MCF 10A (cell line): ENCODE measurements around the gene RBBP5. TPM values are rescaled to one million over a fixed set of nuclear protein-coding genes. Genes with fewer than 3 reads are reported as not detected.
A peak's percentile ranks its signal among the peaks of the same experiment; 100 is the strongest.

Source experiments
- BruUV-seq: library from RNA; stranded (reverse); fragments of 400-500 nt; replicated peaks from 2 replicates; lab custom pipeline; 2021; lab: Mats Ljungman, UMichigan
- CTCF ChIA-PET: fragments of 300-600 bp; sonication (Branson Sonifier 250); formaldehyde crosslinking; extraction: SDS; loops from one replicate; lab custom pipeline; 2021; ENCODE audit warnings: antibody characterized with exemption, inconsistent platforms; lab: Yijun Ruan, JAX
- POLR2A ChIA-PET: fragments of 300-600, 350-650 bp; sonication (Branson Sonifier 250); formaldehyde crosslinking; extraction: SDS; loops from one replicate; lab custom pipeline; 2020; ENCODE audit warnings: antibody characterized with exemption, inconsistent platforms; lab: Yijun Ruan, JAX
- DNase-seq: peaks from one replicate; pipeline ENCODE4 v3.0.0-alpha.2; 2018; ENCODE audit not compliant: unreplicated experiment
- H3K27ac Mint-ChIP-seq: one replicate; pipeline ENCODE4 v1.8.0; 2022; ENCODE audit warnings: mild to moderate bottlenecking, low read depth, mixed read lengths; ENCODE audit not compliant: unreplicated experiment
- H3K27me3 Mint-ChIP-seq: one replicate; pipeline ENCODE4 v1.8.0; 2022; ENCODE audit warnings: mixed read lengths; ENCODE audit not compliant: insufficient read depth, unreplicated experiment
- H3K36me3 Mint-ChIP-seq: one replicate; pipeline ENCODE4 v1.8.0; 2022; ENCODE audit warnings: mild to moderate bottlenecking, moderate library complexity, mixed read lengths; ENCODE audit not compliant: insufficient read depth, unreplicated experiment
- H3K4me1 Mint-ChIP-seq: one replicate; pipeline ENCODE4 v1.8.0; 2022; ENCODE audit warnings: mixed read lengths; ENCODE audit not compliant: insufficient read depth, unreplicated experiment
- H3K4me3 Mint-ChIP-seq: one replicate; pipeline ENCODE4 v1.8.0; 2022; ENCODE audit warnings: mild to moderate bottlenecking, moderate library complexity, mixed read lengths; ENCODE audit not compliant: unreplicated experiment
- H3K9me3 Mint-ChIP-seq: one replicate; pipeline ENCODE4 v1.8.0; 2022; ENCODE audit warnings: mixed read lengths; ENCODE audit not compliant: unreplicated experiment
- intact Hi-C: fragments of 100-400 bp; cut with micrococcal nuclease; formaldehyde crosslinking; loops from 2 replicates; pipeline ENCODE4 v1.14.1; 2022
- total RNA-seq: library from RNA; stranded (reverse); gene quantifications from 2 replicates; pipeline ENCODE4 v1.2.3, GENCODE V29; 2022
- TF ChIP-seq, protein P1 (sequence below): fragments of 200-600 bp; IDR thresholded peaks from one replicate; pipeline ENCODE4 v1.8.0; 2022; ENCODE audit warnings: antibody characterized with exemption, mild to moderate bottlenecking; ENCODE audit not compliant: unreplicated experiment

The RBBP5 gene
- total RNA-seq, 1 experiment from 2014 or later: 24.8 TPM

DNA sequence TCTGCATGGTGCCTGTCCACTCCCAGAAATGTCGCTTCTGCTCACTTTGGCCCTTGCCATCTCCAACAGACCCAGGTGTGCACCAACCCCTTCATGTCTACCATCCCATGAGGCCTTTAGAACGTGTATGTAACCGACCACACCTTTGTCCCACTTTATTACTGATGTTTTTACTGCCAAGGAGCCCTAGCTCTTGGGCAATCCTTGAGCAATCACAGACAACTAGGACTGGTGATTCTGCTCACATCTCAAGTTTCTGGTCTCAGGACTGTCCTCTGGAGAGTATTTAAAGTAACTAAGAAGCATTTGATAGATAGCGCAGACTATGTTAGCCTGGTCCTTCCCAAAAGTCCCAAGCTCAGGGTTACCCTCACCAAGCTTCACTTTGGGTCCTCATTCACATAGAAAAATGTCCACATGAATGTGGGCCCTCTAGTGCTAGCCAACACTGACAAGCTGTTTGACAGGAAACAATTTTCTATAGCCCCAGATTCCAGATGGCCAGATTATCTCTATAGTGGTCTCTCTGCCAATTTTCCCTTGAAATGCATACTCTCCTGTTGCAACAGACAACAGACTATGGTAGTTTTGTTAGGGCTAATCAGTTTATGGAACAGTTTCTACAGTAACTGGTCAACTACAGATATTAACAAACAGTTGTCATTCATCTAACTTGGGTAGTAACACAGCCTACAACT lies 30.6 kb downstream of the RBBP5 start:
- Mint-ChIP-seq H3K9me3 (no peaks in the 10 kb centered on the region), H3K4me1 (peaks cover 15% of the 10 kb centered on the region), H3K27me3 (no peaks in the 10 kb centered on the region), H3K4me3 (no peak overlapping the region), H3K36me3 (peaks cover 97% of the 10 kb centered on the region), H3K27ac (peak overlapping the region; percentile 40)
- intact Hi-C loops: no loop called here
- DNase-seq: peak; percentile 75
- POLR2A ChIA-PET: interaction anchor here (0.7 to 8.0 kb wide), 8 partner anchors 8 to 1694 kb away, joined by 3 to 52 read pairs (median 4); partner anchors contain the start of gene RBBP5
- no TSS peak for BruUV-seq
- TF ChIP-seq, protein P1, sequence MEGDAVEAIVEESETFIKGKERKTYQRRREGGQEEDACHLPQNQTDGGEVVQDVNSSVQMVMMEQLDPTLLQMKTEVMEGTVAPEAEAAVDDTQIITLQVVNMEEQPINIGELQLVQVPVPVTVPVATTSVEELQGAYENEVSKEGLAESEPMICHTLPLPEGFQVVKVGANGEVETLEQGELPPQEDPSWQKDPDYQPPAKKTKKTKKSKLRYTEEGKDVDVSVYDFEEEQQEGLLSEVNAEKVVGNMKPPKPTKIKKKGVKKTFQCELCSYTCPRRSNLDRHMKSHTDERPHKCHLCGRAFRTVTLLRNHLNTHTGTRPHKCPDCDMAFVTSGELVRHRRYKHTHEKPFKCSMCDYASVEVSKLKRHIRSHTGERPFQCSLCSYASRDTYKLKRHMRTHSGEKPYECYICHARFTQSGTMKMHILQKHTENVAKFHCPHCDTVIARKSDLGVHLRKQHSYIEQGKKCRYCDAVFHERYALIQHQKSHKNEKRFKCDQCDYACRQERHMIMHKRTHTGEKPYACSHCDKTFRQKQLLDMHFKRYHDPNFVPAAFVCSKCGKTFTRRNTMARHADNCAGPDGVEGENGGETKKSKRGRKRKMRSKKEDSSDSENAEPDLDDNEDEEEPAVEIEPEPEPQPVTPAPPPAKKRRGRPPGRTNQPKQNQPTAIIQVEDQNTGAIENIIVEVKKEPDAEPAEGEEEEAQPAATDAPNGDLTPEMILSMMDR: no peak
- CTCF ChIA-PET: interaction anchor here (0.8 to 2.1 kb wide), 7 partner anchors 17 to 284 kb away, joined by 3 to 15 read pairs (median 4); no protein-coding TSS in a partner anchor

DNA sequence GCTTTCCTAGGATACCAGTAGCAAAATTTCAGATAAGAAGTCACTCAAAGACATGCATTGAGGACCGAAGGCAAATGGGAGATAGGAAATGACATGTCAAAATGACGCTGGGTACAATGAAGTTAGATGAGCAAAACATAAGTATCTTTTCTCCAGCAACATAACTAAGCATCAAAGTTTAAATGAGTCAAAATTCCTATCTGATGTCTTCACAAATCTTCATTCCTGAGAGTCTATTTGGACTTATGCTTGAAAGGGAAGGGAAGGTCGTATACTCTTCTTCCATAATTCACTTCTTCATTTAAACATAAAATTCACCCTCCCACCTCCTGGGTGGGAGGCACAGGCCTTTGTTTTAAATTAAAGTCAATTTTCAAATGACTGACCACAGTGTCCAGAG lies 33.4 kb downstream of the RBBP5 start:
- intact Hi-C loops: no loop called here
- Mint-ChIP-seq H3K36me3 (peaks cover 99% of the 10 kb centered on the region), H3K27ac (no peak overlapping the region), H3K4me3 (no peak overlapping the region), H3K27me3 (no peaks in the 10 kb centered on the region), H3K9me3 (no peaks in the 10 kb centered on the region), H3K4me1 (peaks cover 15% of the 10 kb centered on the region)
- ChIA-PET CTCF (interaction anchor here (0.6 to 9.5 kb wide), 8 partner anchors 26 to 413 kb away, joined by 3 to 79 read pairs (median 6); partner anchors contain the start of gene RBBP5), POLR2A (interaction anchor here (0.7 to 8.0 kb wide), 6 partner anchors 8 to 557 kb away, joined by 3 to 52 read pairs (median 8); partner anchors contain the start of gene RBBP5)
- DNase-seq: no peak
- no TSS peak for BruUV-seq
- TF ChIP-seq, protein P1: no peak

DNA sequence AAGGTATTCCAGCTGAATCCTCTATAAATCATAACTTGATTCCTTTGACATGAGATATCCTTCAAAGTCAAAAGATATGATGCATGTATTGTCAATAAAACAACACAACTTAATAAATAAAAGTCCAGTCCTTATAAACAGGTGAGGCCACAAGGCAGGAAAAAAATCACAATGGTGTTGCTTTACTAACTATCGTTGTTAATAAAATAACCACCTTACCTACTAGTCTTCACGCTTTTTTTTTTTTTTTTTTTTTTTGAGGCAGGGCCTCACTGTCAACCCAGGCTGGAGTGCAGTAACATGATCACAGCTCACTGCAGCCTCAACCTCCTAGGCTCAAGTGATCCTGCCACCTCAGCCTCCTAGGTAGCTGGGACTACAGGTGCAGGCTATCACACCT lies 37.4 kb downstream of the RBBP5 start, which contains the start of gene TMEM81:
Gene TMEM81, minus strand, starts transcription at position 101 of the 400 bp plus-strand sequence. CDS start 140 bp downstream, outside the sequence.
- no peak within 1 kb of the TSS for H3K27ac Mint-ChIP-seq
- H3K9me3 Mint-ChIP-seq: no peaks in the 10 kb centered on the region
- peaks cover 78% of the 10 kb centered on the region for H3K36me3 Mint-ChIP-seq
- ChIA-PET POLR2A (interaction anchor here (0.7 to 2.5 kb wide), 3 partner anchors 9 to 38 kb away, joined by 3 to 18 read pairs (median 8); partner anchors contain the start of gene RBBP5), CTCF (interaction anchor here (0.7 to 9.5 kb wide), 6 partner anchors 8 to 172 kb away, joined by 3 to 79 read pairs (median 5); no protein-coding TSS in a partner anchor)
- TF ChIP-seq, protein P1: no peak
- no TSS peak for BruUV-seq
- DNase-seq: no peak
- intact Hi-C loops: no loop called here
- H3K4me1 Mint-ChIP-seq: no peaks in the 10 kb centered on the region
- no peaks in the 10 kb centered on the region for H3K27me3 Mint-ChIP-seq
- no peak within 1 kb of the TSS for H3K4me3 Mint-ChIP-seq

DNA sequence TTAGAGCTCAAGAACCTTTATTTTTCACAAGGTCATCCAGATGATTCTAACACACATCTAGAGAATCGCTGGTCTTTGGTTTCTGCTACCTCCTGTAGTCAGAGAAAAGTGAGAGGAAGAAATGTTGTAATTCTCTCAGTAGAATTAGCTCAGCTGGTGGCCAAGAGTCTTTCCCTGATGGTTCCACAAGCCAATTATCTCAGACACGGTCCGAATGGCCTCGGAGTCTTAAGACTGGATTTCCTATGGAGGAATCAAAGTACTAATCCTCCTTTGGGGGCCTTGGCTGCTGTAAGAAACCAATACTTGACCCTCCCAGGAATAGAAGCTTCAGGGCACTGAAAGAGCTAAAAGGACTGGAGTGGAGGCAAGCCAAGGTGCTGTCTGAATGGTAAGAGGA lies 39.3 kb downstream of the RBBP5 start:
- Mint-ChIP-seq H3K36me3 (peaks cover 58% of the 10 kb centered on the region), H3K9me3 (no peaks in the 10 kb centered on the region), H3K27me3 (no peaks in the 10 kb centered on the region), H3K27ac (no peak overlapping the region), H3K4me1 (peaks cover 4% of the 10 kb centered on the region), H3K4me3 (no peak overlapping the region)
- no peak for DNase-seq
- no TSS peak for BruUV-seq
- intact Hi-C loops: no loop called here
- TF ChIP-seq, protein P1: no peak
- CTCF ChIA-PET: interaction anchor here (0.5 to 9.5 kb wide), 11 partner anchors 10 to 160 kb away, joined by 3 to 79 read pairs (median 4); no protein-coding TSS in a partner anchor
- POLR2A ChIA-PET: interaction anchor here (0.7 to 2.5 kb wide), 6 partner anchors 12 to 105 kb away, joined by 3 to 18 read pairs (median 4); partner anchors contain the start of gene RBBP5
